B cell (primary cell): Measurements from ENCODE around the gene C7orf33. TPM values are rescaled to one million over a fixed set of nuclear protein-coding genes. Genes with fewer than 3 reads are reported as not detected.

Experiments used
- ATAC-seq: fragments of 200-7000 bp; cut with Tn5 transposase; one replicate; pipeline ENCODE4 v1.10.0; 2021; ENCODE audit warnings: low read depth, mild to moderate bottlenecking, moderate number of reproducible peaks, moderate library complexity
- CTCF ChIA-PET: fragments of 350-600 bp; sonication (Branson Sonifier 250); formaldehyde crosslinking; loops from one replicate; lab custom pipeline; 2021; ENCODE audit warnings: antibody characterized with exemption, inconsistent platforms; lab: Charles Lee
- POLR2A ChIA-PET: fragments of 350-600 bp; sonication (Branson Sonifier 250); formaldehyde crosslinking; loops from one replicate; lab custom pipeline; 2021; ENCODE audit warnings: antibody characterized with exemption; lab: Charles Lee
- DNase-seq: peaks from one replicate; pipeline ENCODE4 v3.0.0; 2013
- H2AFZ ChIP-seq: 2 replicates; pipeline ENCODE4 v1.6.1; 2012; ENCODE audit warnings: mild to moderate bottlenecking, low read depth, low read length; ENCODE audit not compliant: insufficient read depth, poor library complexity, severe bottlenecking
- H3K27ac ChIP-seq, 2 donors: 1 replicate in 1 of 2; 2 replicates in 1 of 2; pipeline ENCODE4 v1.5.1; 2012 to 2013; ENCODE audit warnings: low read length in 2 of 2, mild to moderate bottlenecking in 2 of 2, moderate library complexity in 1 of 2
- H3K27me3 ChIP-seq, 4 experiments: fragments of 200-600 bp in 1 of 4; sonication (generic) in 1 of 4; replicated peaks in 1 of 4; 1 replicate in 2 of 4; 2 replicates in 2 of 4; pipeline versions ENCODE4 v1.6.1 to v1.7.0; 2013 to 2016; ENCODE audit warnings: low read length in 3 of 4, mild to moderate bottlenecking in 2 of 4, mixed read lengths in 1 of 4, moderate library complexity in 1 of 4; ENCODE audit not compliant: insufficient read depth in 4 of 4, control insufficient read depth in 3 of 4; ENCODE audit errors: control extremely low read depth in 1 of 4
- H3K36me3 ChIP-seq, 2 experiments: replicated peaks in 1 of 2; 1 replicate in 1 of 2; 2 replicates in 1 of 2; pipeline versions ENCODE4 v1.6.1 to v1.7.1; 2013; ENCODE audit warnings: low read length in 1 of 2; ENCODE audit not compliant: insufficient read depth in 2 of 2, control insufficient read depth in 1 of 2; ENCODE audit errors: control extremely low read depth in 1 of 2, extremely low read depth in 1 of 2
- H3K4me1 ChIP-seq, 2 donors: fragments of 200-600 bp in 1 of 2; sonication (generic) in 1 of 2; 1 replicate in 1 of 2; 2 replicates in 1 of 2; pipeline versions ENCODE4 v1.5.1 to v1.6.1; 2013 to 2017; ENCODE audit warnings: low read length in 2 of 2; ENCODE audit not compliant: control insufficient read depth in 2 of 2, insufficient read depth in 2 of 2
- H3K4me2 ChIP-seq: replicated peaks from 2 replicates; pipeline ENCODE3; 2012; ENCODE audit warnings: mild to moderate bottlenecking, low read depth, low read length; ENCODE audit not compliant: poor library complexity, severe bottlenecking
- H3K4me3 ChIP-seq, 5 experiments: fragments of 200-600 bp in 1 of 5; sonication (generic) in 1 of 5; 1 replicate in 3 of 5; 2 replicates in 2 of 5; pipeline versions ENCODE4 v1.5.1 to v1.7.0; 2011 to 2016; ENCODE audit warnings: low read length in 4 of 5, mild to moderate bottlenecking in 4 of 5, low read depth in 2 of 5, control low read depth in 1 of 5, moderate library complexity in 1 of 5; ENCODE audit not compliant: insufficient read depth in 1 of 5; ENCODE audit errors: control extremely low read depth in 1 of 5, extremely low read depth in 1 of 5
- H3K79me2 ChIP-seq: fragments of 200-600 bp; sonication (generic); one replicate; pipeline ENCODE4 v1.6.0; 2016; ENCODE audit warnings: low read length; ENCODE audit not compliant: control insufficient read depth, insufficient read depth
- H3K9ac ChIP-seq: fragments of 200-600 bp; sonication (generic); 2 replicates; pipeline ENCODE4 v1.6.1; 2017; ENCODE audit warnings: mild to moderate bottlenecking, low read length, moderate library complexity
- H3K9me3 ChIP-seq, 3 donors: one replicate each; pipeline versions ENCODE4 v1.6.1 to v1.7.1; 2013; ENCODE audit warnings: low read length in 2 of 3; ENCODE audit not compliant: control insufficient read depth in 2 of 3, insufficient read depth in 1 of 3; ENCODE audit errors: control extremely low read depth in 1 of 3
- H4K20me1 ChIP-seq: 2 replicates; pipeline ENCODE4 v1.6.0; 2012; ENCODE audit warnings: mild to moderate bottlenecking, low read length; ENCODE audit not compliant: insufficient read depth, control insufficient read depth, poor library complexity, severe bottlenecking
- H3K27ac Mint-ChIP-seq: one replicate; pipeline ENCODE4 v1.8.0; 2021; ENCODE audit warnings: mixed read lengths
- H3K27me3 Mint-ChIP-seq: one replicate; pipeline ENCODE4 v1.8.0; 2021; ENCODE audit warnings: mixed read lengths
- H3K4me1 Mint-ChIP-seq: one replicate; pipeline ENCODE4 v1.8.0; 2021; ENCODE audit warnings: mixed read lengths
- H3K4me3 Mint-ChIP-seq: one replicate; pipeline ENCODE4 v1.8.0; 2021; ENCODE audit warnings: mixed read lengths
- H3K9me3 Mint-ChIP-seq: one replicate; pipeline ENCODE4 v1.8.0; 2022; ENCODE audit warnings: mixed read lengths; ENCODE audit not compliant: insufficient read depth
- CTCF ChIP-seq: fragments of 200-600 bp; IDR thresholded peaks from one replicate; pipeline ENCODE4 v1.8.0; 2022; ENCODE audit warnings: antibody characterized with exemption, mild to moderate bottlenecking
- EZH2 ChIP-seq: IDR thresholded peaks from 2 replicates; pipeline ENCODE4 v1.6.1; 2012; ENCODE audit warnings: borderline replicate concordance, low read depth, mild to moderate bottlenecking, moderate library complexity, low read length; ENCODE audit not compliant: insufficient read depth, poor library complexity, severe bottlenecking
- WGBS: methylation state at CpG from one replicate; pipeline ENCODE4 v1.1.5; 2013; ENCODE audit warnings: missing lambda C conversion rate; ENCODE audit not compliant: insufficient coverage; 5-methylcytosine and 5-hydroxymethylcytosine counted together
- intact Hi-C: fragments of 100-400 bp; cut with micrococcal nuclease; formaldehyde crosslinking; loops from one replicate; pipeline ENCODE4 v1.10.0; 2022
- polyA plus RNA-seq: library from polyadenylated mRNA; depleted of rRNA; stranded (reverse); fragments of >200 nt; gene quantifications from 2 replicates; pipeline ENCODE4 v1.2.3, GENCODE V29; 2012
- total RNA-seq, 2 donors: library from RNA; stranded (reverse); fragments of 120-200 nt in 1 of 2; gene quantifications; 1 replicate in 1 of 2; 2 replicates in 1 of 2; pipeline versions ENCODE4 v1.2.3 to v1.2.4, GENCODE V29; 2013 to 2022

Gene C7orf33
- total and polyA plus RNA-seq, 2 donors (not counting 1 experiment from before 2014, with no cell fraction given) = not detected

DNA sequence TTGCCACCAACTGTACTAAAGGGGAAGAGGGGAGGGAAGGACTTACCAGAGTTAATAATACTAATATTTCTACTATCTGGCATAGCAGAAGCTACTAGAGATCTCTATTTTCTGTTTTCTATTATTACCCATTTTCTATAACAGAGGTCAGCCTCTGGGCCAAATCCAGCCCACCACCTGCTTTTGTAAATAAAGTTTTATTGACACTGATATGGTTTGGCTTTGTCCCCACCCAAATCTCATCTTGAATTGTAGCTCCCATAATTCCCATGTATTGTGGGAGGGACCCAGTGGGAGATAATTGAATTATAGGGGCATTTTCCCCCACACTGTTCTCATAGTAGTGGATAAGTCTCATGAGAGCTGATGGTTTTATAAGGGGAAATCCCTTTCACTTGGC is 62.2 kb downstream of the C7orf33 start:
- no peaks in the 10 kb centered on the region for H4K20me1 ChIP-seq
- CTCF ChIA-PET = no interaction called here
- ATAC-seq (no peak), DNase-seq (no peak)
- intact Hi-C loops = no loop called here
- H3K27me3 ChIP-seq = no peaks in the 10 kb centered on the region
- Mint-ChIP-seq H3K27me3 (no peaks in the 10 kb centered on the region), H3K4me3 (no peak overlapping the region), H3K4me1 (no peaks in the 10 kb centered on the region), H3K27ac (no peak overlapping the region), H3K9me3 (no peaks in the 10 kb centered on the region)
- no peaks in the 10 kb centered on the region for H3K9me3 ChIP-seq
- H3K9ac ChIP-seq = no peak overlapping the region
- H3K4me1 ChIP-seq = no peaks in the 10 kb centered on the region
- H3K4me2 ChIP-seq = no peak overlapping the region
- H3K36me3 ChIP-seq = no peaks in the 10 kb centered on the region
- POLR2A ChIA-PET = no interaction called here
- H2AFZ ChIP-seq = no peak overlapping the region
- TF ChIP-seq CTCF = no peak
- TF ChIP-seq EZH2 = no peak
- H3K79me2 ChIP-seq = no peaks in the 10 kb centered on the region
- H3K27ac ChIP-seq = no peak overlapping the region
- H3K4me3 ChIP-seq = no peak overlapping the region

DNA sequence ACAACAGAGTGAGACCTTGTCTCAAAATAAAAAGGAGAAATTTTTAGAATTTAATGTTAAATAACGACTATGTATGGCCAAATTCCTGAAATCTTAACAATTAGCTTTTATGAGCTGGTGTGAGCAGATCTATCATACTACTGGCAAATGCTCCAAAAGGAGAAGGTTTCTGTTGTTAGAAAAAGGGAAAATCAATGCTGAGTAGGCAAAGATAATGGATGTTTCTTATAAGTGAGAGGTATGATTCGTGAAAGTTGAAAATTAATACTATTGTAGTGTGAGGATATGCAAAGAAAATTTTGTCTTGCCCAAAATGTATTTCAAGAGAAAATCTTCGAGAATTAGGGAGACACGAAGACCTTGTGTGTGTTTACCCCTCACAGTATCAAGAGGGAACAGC is 67.4 kb downstream of the C7orf33 start:
- POLR2A ChIA-PET = no interaction called here
- no peaks in the 10 kb centered on the region for H3K27me3 Mint-ChIP-seq
- H3K36me3 ChIP-seq = no peaks in the 10 kb centered on the region
- TF ChIP-seq EZH2 (no peak), CTCF (no peak)
- H3K9me3 ChIP-seq = no peaks in the 10 kb centered on the region
- CTCF ChIA-PET = no interaction called here
- WGBS = 94% methylated on average over 2 of the region's 4 CpGs
- intact Hi-C loops = no loop called here
- no peak overlapping the region for H3K9ac ChIP-seq
- H3K4me1 Mint-ChIP-seq = no peaks in the 10 kb centered on the region
- no peaks in the 10 kb centered on the region for H4K20me1 ChIP-seq
- no peak overlapping the region for H3K27ac Mint-ChIP-seq
- no peaks in the 10 kb centered on the region for H3K27me3 ChIP-seq
- H3K4me2 ChIP-seq = no peak overlapping the region
- no peaks in the 10 kb centered on the region for H3K79me2 ChIP-seq
- no peak overlapping the region for H2AFZ ChIP-seq
- no peak overlapping the region for H3K4me3 ChIP-seq
- no peak overlapping the region for H3K27ac ChIP-seq
- no peak overlapping the region for H3K4me3 Mint-ChIP-seq
- ATAC-seq = no peak
- no peak for DNase-seq
- no peaks in the 10 kb centered on the region for H3K9me3 Mint-ChIP-seq
- H3K4me1 ChIP-seq = no peaks in the 10 kb centered on the region
